Neural progenitor cell (in vitro differentiated cells): Measurements from ENCODE around the gene LIPJ. TPM values are rescaled to one million over a fixed set of nuclear protein-coding genes. Genes with fewer than 3 reads are reported as not detected.

Source experiments
- DNase-seq: peaks from one replicate; pipeline ENCODE4 v3.0.0-alpha.2; 2016; ENCODE audit warnings: low spot score
- H2AFZ ChIP-seq: fragments of 200-600 bp; sonication (generic); replicated peaks from 2 replicates; pipeline ENCODE4 v1.6.1; 2016; ENCODE audit warnings: antibody characterized with exemption
- H3F3A ChIP-seq: fragments of 200-600 bp; sonication (generic); 2 replicates; pipeline ENCODE4 v1.6.1; 2016; ENCODE audit warnings: antibody characterized with exemption, low read depth
- H3K27ac ChIP-seq: fragments of 200-600 bp; sonication (generic); 2 replicates; pipeline ENCODE4 v1.5.1; 2016; ENCODE audit warnings: mild to moderate bottlenecking
- H3K27me3 ChIP-seq: fragments of 200-600 bp; sonication (generic); 2 replicates; pipeline ENCODE4 v1.6.1; 2016; ENCODE audit warnings: mild to moderate bottlenecking, moderate library complexity
- H3K36me3 ChIP-seq: fragments of 200-600 bp; sonication (generic); 2 replicates; pipeline ENCODE4 v1.5.1; 2016
- H3K4me1 ChIP-seq: fragments of 200-600 bp; sonication (generic); 2 replicates; pipeline ENCODE4 v1.6.1; 2016; ENCODE audit warnings: mixed run types
- H3K4me2 ChIP-seq: fragments of 200-600 bp; sonication (generic); 2 replicates; pipeline ENCODE4 v1.6.1; 2016
- H3K4me3 ChIP-seq: fragments of 200-600 bp; sonication (generic); 2 replicates; pipeline ENCODE4 v1.5.1; 2016
- H3K79me2 ChIP-seq: fragments of 200-600 bp; sonication (generic); 2 replicates; pipeline ENCODE4 v1.6.1; 2016; ENCODE audit warnings: low read depth
- H3K9ac ChIP-seq: fragments of 200-600 bp; sonication (generic); 2 replicates; pipeline ENCODE4 v1.6.1; 2016
- H3K9me3 ChIP-seq: fragments of 200-600 bp; sonication (generic); 2 replicates; pipeline ENCODE4 v1.5.1; 2016; ENCODE audit warnings: low read depth
- H4K20me1 ChIP-seq: fragments of 200-600 bp; sonication (generic); 2 replicates; pipeline ENCODE4 v1.6.1; 2016; ENCODE audit warnings: low read depth
- H3K27ac Mint-ChIP-seq: 3 replicates; pipeline ENCODE4 v1.8.0; 2021; ENCODE audit warnings: mixed read lengths
- H3K27me3 Mint-ChIP-seq: 2 replicates; pipeline ENCODE4 v1.8.0; 2022; ENCODE audit warnings: low read depth, mild to moderate bottlenecking, inconsistent platforms, moderate library complexity, mixed read lengths; ENCODE audit not compliant: insufficient read depth
- H3K36me3 Mint-ChIP-seq: 3 replicates; pipeline ENCODE4 v1.8.0; 2021; ENCODE audit warnings: mixed read lengths
- H3K4me1 Mint-ChIP-seq: 3 replicates; pipeline ENCODE4 v1.8.0; 2021; ENCODE audit warnings: mixed read lengths
- H3K4me3 Mint-ChIP-seq: 3 replicates; pipeline ENCODE4 v1.8.0; 2021; ENCODE audit warnings: mild to moderate bottlenecking, moderate library complexity, mixed read lengths
- H3K9me3 Mint-ChIP-seq: 3 replicates; pipeline ENCODE4 v1.8.0; 2020; ENCODE audit warnings: mixed read lengths
- CTCF ChIP-seq: fragments of 200-600 bp; sonication (generic); IDR thresholded peaks from 2 replicates; pipeline ENCODE4 v1.5.1; 2017; ENCODE audit warnings: antibody characterized with exemption, mild to moderate bottlenecking
- EZH2 ChIP-seq: fragments of 200-600 bp; sonication (generic); IDR thresholded peaks from 2 replicates; pipeline ENCODE4 v1.6.1; 2017; ENCODE audit warnings: antibody characterized with exemption, mild to moderate bottlenecking, moderate library complexity
- EZH2phosphoT487 ChIP-seq: fragments of 200-600 bp; sonication (generic); IDR thresholded peaks from 2 replicates; pipeline ENCODE4 v1.6.1; 2017; ENCODE audit warnings: antibody characterized with exemption
- total RNA-seq: library from RNA; depleted of rRNA; stranded (reverse); fragments of >200 nt; gene quantifications from 2 replicates; pipeline ENCODE4 v1.2.3, GENCODE V29; 2015; ENCODE audit warnings: low replicate concordance

The LIPJ gene
- total RNA-seq, 1 donor from 2014 or later: 0.39 TPM

DNA sequence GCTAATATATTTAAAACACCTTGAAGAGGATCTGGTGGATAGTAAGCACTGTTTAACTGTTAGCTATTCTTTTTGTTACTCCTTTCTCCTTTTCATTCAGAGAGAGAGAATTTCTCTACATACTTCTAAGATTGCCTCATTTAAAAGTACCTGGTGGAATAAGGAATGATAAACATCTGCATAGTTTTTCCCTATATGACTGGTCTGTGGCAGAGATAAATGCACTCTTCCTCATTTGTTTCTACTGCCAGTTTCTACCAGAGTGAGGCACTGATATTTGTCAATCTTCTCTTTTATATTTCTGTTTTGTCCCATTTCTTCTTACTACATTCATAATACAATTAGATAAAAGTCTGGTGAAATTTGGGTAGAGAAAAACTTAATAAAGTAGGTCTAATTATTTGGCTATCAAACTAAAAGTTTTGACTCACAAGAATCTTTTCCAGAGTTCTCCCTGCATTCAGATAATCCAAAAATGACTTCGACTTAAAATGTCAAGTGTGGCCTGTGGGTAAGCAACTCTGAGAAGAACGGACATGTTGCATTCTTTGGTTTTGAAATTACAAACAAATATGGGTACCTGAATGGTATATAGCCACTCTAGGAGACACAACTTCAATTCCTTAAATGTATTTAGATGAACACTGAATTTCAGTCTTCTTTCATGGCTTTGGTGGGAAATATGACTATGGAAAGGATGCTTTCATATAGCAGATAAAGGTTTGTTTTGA, 42.3 kb upstream of the LIPJ start:
- Mint-ChIP-seq H3K27me3 (no peaks in the 10 kb centered on the region), H3K4me3 (no peak overlapping the region), H3K36me3 (no peaks in the 10 kb centered on the region), H3K9me3 (no peaks in the 10 kb centered on the region), H3K4me1 (peaks cover 5% of the 10 kb centered on the region), H3K27ac (no peak overlapping the region)
- H3K9me3 ChIP-seq: no peaks in the 10 kb centered on the region
- no peak overlapping the region for H3K27ac ChIP-seq
- DNase-seq: no peak
- H3F3A ChIP-seq: no peaks in the 10 kb centered on the region
- H2AFZ ChIP-seq: no peak overlapping the region
- H3K4me1 ChIP-seq: peaks cover 11% of the 10 kb centered on the region
- no peaks in the 10 kb centered on the region for H3K27me3 ChIP-seq
- no peaks in the 10 kb centered on the region for H3K36me3 ChIP-seq
- H3K4me2 ChIP-seq: no peak overlapping the region
- no peak for TF ChIP-seq EZH2phosphoT487
- TF ChIP-seq EZH2: no peak
- TF ChIP-seq CTCF: no peak
- H3K4me3 ChIP-seq: no peak overlapping the region
- H3K79me2 ChIP-seq: no peaks in the 10 kb centered on the region
- H4K20me1 ChIP-seq: no peaks in the 10 kb centered on the region
- H3K9ac ChIP-seq: no peak overlapping the region

- peaks cover 5% of the 10 kb centered on the region for H3K4me1 Mint-ChIP-seq
- TF ChIP-seq EZH2phosphoT487 (no peak), CTCF (no peak), EZH2 (no peak)
- H3K4me3 ChIP-seq: no peak overlapping the region
- no peaks in the 10 kb centered on the region for H3K27me3 Mint-ChIP-seq
- no peaks in the 10 kb centered on the region for H3K9me3 ChIP-seq
- no peak overlapping the region for H2AFZ ChIP-seq
- no peak overlapping the region for H3K9ac ChIP-seq
- H4K20me1 ChIP-seq: no peaks in the 10 kb centered on the region
- no peak overlapping the region for H3K27ac Mint-ChIP-seq
- no peaks in the 10 kb centered on the region for H3K36me3 ChIP-seq
- no peak overlapping the region for H3K4me3 Mint-ChIP-seq
- H3K79me2 ChIP-seq: no peaks in the 10 kb centered on the region
- H3K27ac ChIP-seq: no peak overlapping the region
- no peak for DNase-seq
- H3F3A ChIP-seq: no peaks in the 10 kb centered on the region
- H3K9me3 Mint-ChIP-seq: no peaks in the 10 kb centered on the region
- no peaks in the 10 kb centered on the region for H3K27me3 ChIP-seq
- peaks cover 11% of the 10 kb centered on the region for H3K4me1 ChIP-seq
- H3K4me2 ChIP-seq: no peak overlapping the region
- no peaks in the 10 kb centered on the region for H3K36me3 Mint-ChIP-seq
Measured at GRCh38 chr10:88545359-88545758, 41.2 kb upstream of the LIPJ start.

- Histone ChIP-seq H3K79me2 (no peaks in the 10 kb centered on the region), H3K4me3 (no peak overlapping the region), H3K27ac (no peak overlapping the region), H4K20me1 (no peaks in the 10 kb centered on the region), H3K9me3 (no peaks in the 10 kb centered on the region), H3K9ac (no peak overlapping the region), H3K36me3 (no peaks in the 10 kb centered on the region), H3K4me2 (no peak overlapping the region), H3K4me1 (peaks cover 11% of the 10 kb centered on the region), H2AFZ (no peak overlapping the region), H3F3A (no peaks in the 10 kb centered on the region), H3K27me3 (no peaks in the 10 kb centered on the region)
- H3K27me3 Mint-ChIP-seq: no peaks in the 10 kb centered on the region
- H3K9me3 Mint-ChIP-seq: no peaks in the 10 kb centered on the region
- peaks cover 5% of the 10 kb centered on the region for H3K4me1 Mint-ChIP-seq
- TF ChIP-seq EZH2 (no peak), EZH2phosphoT487 (no peak), CTCF (no peak)
- H3K27ac Mint-ChIP-seq: no peak overlapping the region
- no peak overlapping the region for H3K4me3 Mint-ChIP-seq
- DNase-seq: no peak
- H3K36me3 Mint-ChIP-seq: no peaks in the 10 kb centered on the region
Measured at GRCh38 chr10:88546497-88546896, 40.1 kb upstream of the LIPJ start.
